GM23248 (cell line): ENCODE data around the gene TEAD4.

Experiments used
- EZH2 ChIP-seq: fragments of 200-600 bp; sonication (generic); IDR thresholded peaks from 2 replicates; pipeline ENCODE4 v1.6.1; 2018; ENCODE audit warnings: antibody characterized with exemption, mild to moderate bottlenecking; ENCODE audit not compliant: insufficient read depth, poor library complexity, severe bottlenecking
- EZH2phosphoT487 ChIP-seq: fragments of 200-600 bp; sonication (generic); IDR thresholded peaks from 2 replicates; pipeline ENCODE4 v1.6.1; 2018; ENCODE audit warnings: antibody characterized with exemption, moderate library complexity, mild to moderate bottlenecking, low read depth; ENCODE audit not compliant: insufficient read depth

GRCh38 chr12:3049611-3050249, 90.5 kb downstream of the TEAD4 start:
- TF ChIP-seq EZH2 (no peak), EZH2phosphoT487 (no peak)
